Adrenal gland (tissue), 5 donors: Measurements from ENCODE around the gene DENND5A.

ENCODE experiments used
- POLR2A ChIP-seq, 2 donors: fragments of 450-650 bp; IDR thresholded peaks; one replicate each; pipeline ENCODE4 v1.6.1; 2017; ENCODE audit warnings: antibody characterized with exemption in 2 of 2, mild to moderate bottlenecking in 2 of 2, moderate library complexity in 1 of 2
- TF ChIP-seq, protein P1 (sequence below), 6 experiments: fragments of 450-650 bp in 4 of 6; fragments of 200-600 bp in 2 of 6; sonication (generic) in 1 of 6; IDR thresholded peaks; 1 replicate in 5 of 6; 2 replicates in 1 of 6; pipeline versions ENCODE4 v1.5.1 to v1.8.0; 2016 to 2021; ENCODE audit warnings: antibody characterized with exemption in 6 of 6, mild to moderate bottlenecking in 2 of 6, moderate library complexity in 1 of 6
- donor health status: DM: no; HTN: no; CAD: no.

DNA sequence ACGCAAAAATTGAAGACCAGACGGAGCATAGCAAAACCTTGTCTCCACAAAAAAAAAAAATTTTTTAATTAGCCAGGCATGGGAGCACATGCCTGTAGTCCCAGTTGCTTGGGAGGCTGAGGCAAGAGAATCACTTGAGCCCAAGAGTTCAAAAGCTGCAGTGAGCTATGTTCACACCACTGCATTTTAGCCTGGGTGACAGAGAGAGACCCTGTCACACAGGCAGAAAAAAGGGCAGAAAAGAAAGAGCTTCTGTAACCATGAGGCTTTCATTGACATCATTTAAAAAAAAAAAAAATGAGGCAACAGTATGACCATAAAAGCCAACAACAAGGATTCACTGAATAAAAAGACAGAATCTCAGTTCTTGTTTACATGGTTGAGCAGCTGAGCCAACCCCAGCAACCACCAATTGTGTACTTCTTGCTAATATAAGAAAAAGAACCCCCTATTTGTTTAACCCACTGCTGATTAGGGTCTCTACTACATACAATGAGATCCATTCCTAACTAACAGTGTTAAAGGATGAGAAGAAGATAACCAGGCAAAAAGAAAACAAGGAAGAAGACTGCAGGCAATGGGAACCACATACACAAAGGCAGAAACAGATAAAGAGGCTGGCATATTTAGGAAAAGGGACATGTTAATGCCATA is 87.6 kb downstream of the DENND5A start:
- TF ChIP-seq, protein P1, sequence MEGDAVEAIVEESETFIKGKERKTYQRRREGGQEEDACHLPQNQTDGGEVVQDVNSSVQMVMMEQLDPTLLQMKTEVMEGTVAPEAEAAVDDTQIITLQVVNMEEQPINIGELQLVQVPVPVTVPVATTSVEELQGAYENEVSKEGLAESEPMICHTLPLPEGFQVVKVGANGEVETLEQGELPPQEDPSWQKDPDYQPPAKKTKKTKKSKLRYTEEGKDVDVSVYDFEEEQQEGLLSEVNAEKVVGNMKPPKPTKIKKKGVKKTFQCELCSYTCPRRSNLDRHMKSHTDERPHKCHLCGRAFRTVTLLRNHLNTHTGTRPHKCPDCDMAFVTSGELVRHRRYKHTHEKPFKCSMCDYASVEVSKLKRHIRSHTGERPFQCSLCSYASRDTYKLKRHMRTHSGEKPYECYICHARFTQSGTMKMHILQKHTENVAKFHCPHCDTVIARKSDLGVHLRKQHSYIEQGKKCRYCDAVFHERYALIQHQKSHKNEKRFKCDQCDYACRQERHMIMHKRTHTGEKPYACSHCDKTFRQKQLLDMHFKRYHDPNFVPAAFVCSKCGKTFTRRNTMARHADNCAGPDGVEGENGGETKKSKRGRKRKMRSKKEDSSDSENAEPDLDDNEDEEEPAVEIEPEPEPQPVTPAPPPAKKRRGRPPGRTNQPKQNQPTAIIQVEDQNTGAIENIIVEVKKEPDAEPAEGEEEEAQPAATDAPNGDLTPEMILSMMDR (IDR thresholded peaks at IDR 0.05): no peak
- no peak for TF ChIP-seq POLR2A (IDR thresholded peaks at IDR 0.05)
